Astrocyte of the cerebellum (primary cell): ENCODE results near the gene NTN3.

Source experiments
- DNase-seq: peaks from one replicate; pipeline ENCODE4 v3.0.0-alpha.2; 2011; ENCODE audit warnings: low read depth
- H3K4me3 ChIP-seq: 2 replicates; pipeline ENCODE4 v1.5.1; 2011; ENCODE audit warnings: mild to moderate bottlenecking, low read depth, low read length, moderate library complexity
- CTCF ChIP-seq: IDR thresholded peaks from 2 replicates; pipeline ENCODE4 v1.5.1; 2012; ENCODE audit warnings: low read length, low read depth, moderate library complexity, mild to moderate bottlenecking; ENCODE audit errors: missing control alignments
- in situ Hi-C: cut with HindIII; loops from 2 replicates; pipeline ENCODE4 v1.10.0; 2017; ENCODE audit warnings: low sequenced_read_pairs

Gene NTN3

GRCh38 chr16:2452650-2453049 is 18.4 kb upstream of the NTN3 start:
- H3K4me3 ChIP-seq = no peak overlapping the region
- DNase-seq = no peak
- in situ Hi-C loops = no loop called here
- no peak for TF ChIP-seq CTCF

DNA sequence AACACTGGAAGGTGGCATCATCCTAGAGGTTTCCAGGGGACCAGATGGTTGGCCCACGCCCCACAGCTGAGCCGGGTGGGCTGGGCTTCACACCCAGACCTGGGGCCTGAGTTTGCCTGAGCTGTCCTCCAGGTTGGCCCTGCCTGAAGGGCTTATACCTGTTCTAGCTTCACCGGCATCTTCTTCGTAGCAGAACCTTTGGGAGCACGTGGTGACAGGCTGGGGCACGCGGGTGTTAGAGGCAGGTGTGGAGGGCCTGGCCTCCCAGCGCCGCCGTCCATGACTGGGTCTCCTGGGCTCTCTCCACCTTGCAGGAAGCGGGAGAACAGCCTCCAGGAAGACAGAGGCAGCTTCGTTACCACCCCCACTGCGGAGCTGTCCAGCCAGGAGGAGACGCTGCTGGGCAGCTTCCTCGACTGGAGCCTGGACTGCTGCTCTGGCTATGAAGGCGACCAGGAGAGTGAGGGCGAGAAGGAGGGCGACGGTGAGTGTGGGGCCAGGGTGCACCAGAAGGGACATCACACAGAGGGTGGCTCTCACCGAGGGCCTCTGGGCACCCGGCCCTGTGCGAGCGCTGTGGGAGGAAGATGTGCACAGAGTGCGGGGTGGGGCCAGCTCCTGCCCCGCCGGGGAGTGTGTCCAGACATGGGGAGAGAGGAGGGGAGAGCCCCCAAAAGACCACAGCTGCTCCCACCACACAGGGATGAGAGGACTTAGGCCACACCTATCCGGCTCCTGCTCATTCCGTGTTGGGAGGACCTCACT is 15.8 kb upstream of the NTN3 start:
- in situ Hi-C loops = no loop called here
- no peak for DNase-seq
- H3K4me3 ChIP-seq = no peak overlapping the region
- no peak for TF ChIP-seq CTCF

- no peak for DNase-seq
- in situ Hi-C loops = no loop called here
- H3K4me3 ChIP-seq = no peak overlapping the region
- TF ChIP-seq CTCF = no peak
Observed at GRCh38 chr16:2456551-2457153, 14.4 kb upstream of the NTN3 start.

DNA sequence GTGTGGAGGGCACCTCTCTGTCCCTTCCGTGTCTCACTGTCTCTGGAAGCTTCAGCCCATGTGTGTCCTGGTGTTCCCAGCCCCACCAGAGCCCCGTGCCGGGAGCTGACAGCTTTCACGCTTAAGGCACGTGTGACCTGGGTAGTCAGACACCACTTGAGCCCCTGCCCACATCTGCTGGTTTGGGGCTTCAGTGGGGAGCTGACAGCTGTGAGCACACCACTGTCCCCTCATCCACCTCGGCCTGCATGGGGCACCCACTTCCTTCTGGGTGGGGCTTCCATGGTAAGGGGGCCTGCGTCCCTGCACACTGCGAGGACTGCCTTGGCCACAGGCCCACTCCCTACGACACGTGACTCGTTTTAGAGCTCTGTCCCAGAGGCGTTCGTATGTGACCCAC is 13.8 kb upstream of the NTN3 start:
- no peak for DNase-seq
- no peak for TF ChIP-seq CTCF
- in situ Hi-C loops = no loop called here
- no peak overlapping the region for H3K4me3 ChIP-seq

DNA sequence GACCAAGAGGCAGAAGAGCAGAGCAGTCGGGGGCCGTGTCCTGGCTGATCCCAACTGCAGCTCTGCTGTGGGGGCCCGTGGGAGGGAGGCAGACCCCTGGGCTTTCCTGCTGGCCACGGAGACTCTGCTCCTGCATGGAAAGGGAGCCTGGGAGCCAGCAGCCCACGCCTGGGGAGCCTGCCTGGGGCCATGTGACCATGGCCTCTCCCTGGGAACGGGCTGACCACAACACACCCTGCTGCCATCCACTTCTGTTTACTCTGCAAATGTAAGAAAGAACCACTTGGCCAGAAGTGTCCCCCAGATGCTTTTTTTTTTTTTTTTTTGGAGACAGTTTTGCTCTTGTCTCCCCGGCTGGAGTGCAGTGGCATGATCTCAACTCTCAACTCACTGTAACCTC is 13.2 kb upstream of the NTN3 start:
- TF ChIP-seq CTCF = no peak

DNA sequence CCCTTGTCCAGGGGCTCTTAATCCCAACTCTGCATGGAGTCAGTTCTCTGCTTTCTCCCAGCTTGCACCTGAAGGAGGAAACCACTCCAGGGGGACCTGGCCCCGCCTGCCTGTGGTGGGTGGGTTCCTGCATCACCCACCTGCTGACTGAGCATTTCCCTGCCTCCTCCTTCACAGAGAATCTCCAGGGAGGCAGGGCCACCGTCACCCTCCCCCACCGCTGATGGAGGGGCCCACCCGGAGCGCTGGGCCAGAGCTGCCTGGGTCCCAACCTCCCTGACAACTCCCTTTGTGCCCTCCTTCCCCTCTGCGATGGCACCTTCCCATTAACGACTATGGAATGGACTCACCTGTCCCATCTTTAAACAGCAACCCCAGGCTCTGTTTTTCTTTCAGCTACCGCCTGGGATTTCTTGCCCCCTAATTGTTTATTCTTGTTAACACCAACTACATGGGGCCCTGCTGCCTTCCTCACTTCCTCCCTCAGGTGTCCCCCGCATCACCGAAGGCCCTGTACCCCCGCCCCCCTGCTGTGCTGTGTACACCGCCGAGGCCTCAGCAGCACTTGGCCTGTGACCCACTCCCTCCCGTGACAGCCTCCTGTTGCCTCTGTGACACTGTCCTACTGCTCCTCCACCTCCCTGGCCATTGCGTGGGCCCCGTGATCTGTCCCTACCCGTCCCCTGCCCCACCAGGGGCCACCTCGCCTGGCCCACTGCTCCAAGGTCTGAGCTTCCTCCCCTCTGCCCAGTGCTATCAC is 12.0 kb upstream of the NTN3 start:
- no peak for DNase-seq
- in situ Hi-C loops = no loop called here
- TF ChIP-seq CTCF = no peak
- H3K4me3 ChIP-seq = peak overlapping the region; percentile 66

More for the DNA sequence above, 13.2 kb upstream of the NTN3 start:
- H3K4me3 ChIP-seq = no peak overlapping the region
- in situ Hi-C loops = no loop called here
- no peak for DNase-seq
